ENCODE results near the gene CES4A. TPM values are rescaled to one million over a fixed set of nuclear protein-coding genes. Genes with fewer than 3 reads are reported as not detected.

CES4A gene
- total and polyA plus RNA-seq, 2 of the 13 experiments (the other 11 are each of a cell fraction or from before 2014, with no cell fraction given) = 0.09 to 0.17 TPM

DNA sequence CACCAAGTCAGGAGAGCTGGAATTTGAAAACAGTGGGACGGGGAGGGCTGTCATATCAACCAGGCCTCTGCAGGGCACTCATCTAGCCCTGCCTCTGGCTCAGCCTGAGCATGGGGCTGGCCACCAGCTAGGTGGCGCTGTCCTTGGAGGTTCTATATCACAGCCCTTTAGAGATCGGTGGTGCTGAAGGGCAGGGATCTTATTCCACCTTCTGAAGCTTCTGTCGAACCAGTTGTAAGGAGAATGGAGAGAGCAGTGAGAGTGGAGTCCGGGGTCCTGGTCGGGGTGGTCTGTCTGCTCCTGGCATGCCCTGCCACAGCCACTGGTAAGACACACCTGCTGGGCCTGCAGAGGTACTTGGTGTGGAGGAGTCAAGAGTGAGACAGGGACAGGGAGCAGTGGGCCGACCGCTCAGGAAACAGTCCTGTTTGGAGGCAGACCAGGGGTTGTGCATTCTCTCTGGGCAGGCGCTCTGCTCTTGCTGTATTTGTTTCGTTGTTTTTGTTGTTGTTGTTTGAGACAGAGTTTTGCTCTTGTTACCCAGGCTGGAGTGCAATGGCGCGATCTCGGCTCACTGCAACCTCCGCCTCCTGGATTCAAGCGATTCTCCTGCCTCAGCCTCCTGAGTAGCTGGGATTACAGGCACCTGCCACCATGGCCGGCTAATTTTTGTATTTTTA, 27.2 kb upstream of the CES4A start, which contains the start of gene CES3 (continued):
- TF ChIP-seq, protein P1, sequence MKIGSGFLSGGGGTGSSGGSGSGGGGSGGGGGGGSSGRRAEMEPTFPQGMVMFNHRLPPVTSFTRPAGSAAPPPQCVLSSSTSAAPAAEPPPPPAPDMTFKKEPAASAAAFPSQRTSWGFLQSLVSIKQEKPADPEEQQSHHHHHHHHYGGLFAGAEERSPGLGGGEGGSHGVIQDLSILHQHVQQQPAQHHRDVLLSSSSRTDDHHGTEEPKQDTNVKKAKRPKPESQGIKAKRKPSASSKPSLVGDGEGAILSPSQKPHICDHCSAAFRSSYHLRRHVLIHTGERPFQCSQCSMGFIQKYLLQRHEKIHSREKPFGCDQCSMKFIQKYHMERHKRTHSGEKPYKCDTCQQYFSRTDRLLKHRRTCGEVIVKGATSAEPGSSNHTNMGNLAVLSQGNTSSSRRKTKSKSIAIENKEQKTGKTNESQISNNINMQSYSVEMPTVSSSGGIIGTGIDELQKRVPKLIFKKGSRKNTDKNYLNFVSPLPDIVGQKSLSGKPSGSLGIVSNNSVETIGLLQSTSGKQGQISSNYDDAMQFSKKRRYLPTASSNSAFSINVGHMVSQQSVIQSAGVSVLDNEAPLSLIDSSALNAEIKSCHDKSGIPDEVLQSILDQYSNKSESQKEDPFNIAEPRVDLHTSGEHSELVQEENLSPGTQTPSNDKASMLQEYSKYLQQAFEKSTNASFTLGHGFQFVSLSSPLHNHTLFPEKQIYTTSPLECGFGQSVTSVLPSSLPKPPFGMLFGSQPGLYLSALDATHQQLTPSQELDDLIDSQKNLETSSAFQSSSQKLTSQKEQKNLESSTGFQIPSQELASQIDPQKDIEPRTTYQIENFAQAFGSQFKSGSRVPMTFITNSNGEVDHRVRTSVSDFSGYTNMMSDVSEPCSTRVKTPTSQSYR (CRISPR knock-in tag; IDR thresholded peaks at IDR 0.05; ENCODE audit: borderline replicate concordance) = no peak
- TF ChIP-seq RNF2 (conservative IDR thresholded peaks at IDR 0.05; ENCODE audit: low read depth) (no peak), ATAD3A (CRISPR knock-in tag; IDR thresholded peaks at IDR 0.05) (no peak), ZNF567 (CRISPR knock-in tag; IDR thresholded peaks at IDR 0.05; ENCODE audit: borderline replicate concordance) (peak; percentile 72; the same call in 1 of the 2 replicates), PITX1 (CRISPR knock-in tag; IDR thresholded peaks at IDR 0.05) (no peak; the same call in 1 of the 2 replicates), CCAR2 (optimal IDR thresholded peaks at IDR 0.05; ENCODE audit: low read depth, low read length) (no peak), ZNF629 (CRISPR knock-in tag; conservative IDR thresholded peaks at IDR 0.05) (peak; percentile 20; the same call in 1 of the 2 replicates), PHF20 (CRISPR knock-in tag; IDR thresholded peaks at IDR 0.05) (no peak), ZFP41 (CRISPR knock-in tag; IDR thresholded peaks at IDR 0.05; ENCODE audit: borderline replicate concordance) (no peak), SIN3B (IDR thresholded peaks at IDR 0.05; ENCODE audit: low read length) (no peak), ZNF790 (CRISPR knock-in tag; IDR thresholded peaks at IDR 0.05; ENCODE audit: borderline replicate concordance) (no peak), PRMT3 (CRISPR knock-in tag; IDR thresholded peaks at IDR 0.05; ENCODE audit: borderline replicate concordance, low read depth) (no peak), SPEN (CRISPR knock-in tag; IDR thresholded peaks at IDR 0.05; ENCODE audit: low read depth) (peak; percentile 79), ZKSCAN5 (CRISPR knock-in tag; IDR thresholded peaks at IDR 0.05) (no peak), KAT2B (IDR thresholded peaks at IDR 0.05; ENCODE audit: borderline replicate concordance, low read depth, low read length) (no peak), ZNF282 (IDR thresholded peaks at IDR 0.05; ENCODE audit: partially characterized antibody) (no peak), ZBTB7A (CRISPR knock-in tag; IDR thresholded peaks at IDR 0.05) (no peak), ZBTB8A (CRISPR knock-in tag; IDR thresholded peaks at IDR 0.05; ENCODE audit: borderline replicate concordance, low read depth) (no peak)
- TF ChIP-seq, protein P2, sequence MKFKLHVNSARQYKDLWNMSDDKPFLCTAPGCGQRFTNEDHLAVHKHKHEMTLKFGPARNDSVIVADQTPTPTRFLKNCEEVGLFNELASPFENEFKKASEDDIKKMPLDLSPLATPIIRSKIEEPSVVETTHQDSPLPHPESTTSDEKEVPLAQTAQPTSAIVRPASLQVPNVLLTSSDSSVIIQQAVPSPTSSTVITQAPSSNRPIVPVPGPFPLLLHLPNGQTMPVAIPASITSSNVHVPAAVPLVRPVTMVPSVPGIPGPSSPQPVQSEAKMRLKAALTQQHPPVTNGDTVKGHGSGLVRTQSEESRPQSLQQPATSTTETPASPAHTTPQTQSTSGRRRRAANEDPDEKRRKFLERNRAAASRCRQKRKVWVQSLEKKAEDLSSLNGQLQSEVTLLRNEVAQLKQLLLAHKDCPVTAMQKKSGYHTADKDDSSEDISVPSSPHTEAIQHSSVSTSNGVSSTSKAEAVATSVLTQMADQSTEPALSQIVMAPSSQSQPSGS (CRISPR knock-in tag; IDR thresholded peaks at IDR 0.05) = no peak
- TF ChIP-seq, protein P3, sequence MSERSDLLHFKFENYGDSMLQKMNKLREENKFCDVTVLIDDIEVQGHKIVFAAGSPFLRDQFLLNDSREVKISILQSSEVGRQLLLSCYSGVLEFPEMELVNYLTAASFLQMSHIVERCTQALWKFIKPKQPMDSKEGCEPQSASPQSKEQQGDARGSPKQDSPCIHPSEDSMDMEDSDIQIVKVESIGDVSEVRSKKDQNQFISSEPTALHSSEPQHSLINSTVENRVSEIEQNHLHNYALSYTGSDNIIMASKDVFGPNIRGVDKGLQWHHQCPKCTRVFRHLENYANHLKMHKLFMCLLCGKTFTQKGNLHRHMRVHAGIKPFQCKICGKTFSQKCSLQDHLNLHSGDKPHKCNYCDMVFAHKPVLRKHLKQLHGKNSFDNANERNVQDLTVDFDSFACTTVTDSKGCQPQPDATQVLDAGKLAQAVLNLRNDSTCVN (CRISPR knock-in tag; IDR thresholded peaks at IDR 0.05; ENCODE audit: borderline replicate concordance) = peak; percentile 78
- TF ChIP-seq, protein P4, sequence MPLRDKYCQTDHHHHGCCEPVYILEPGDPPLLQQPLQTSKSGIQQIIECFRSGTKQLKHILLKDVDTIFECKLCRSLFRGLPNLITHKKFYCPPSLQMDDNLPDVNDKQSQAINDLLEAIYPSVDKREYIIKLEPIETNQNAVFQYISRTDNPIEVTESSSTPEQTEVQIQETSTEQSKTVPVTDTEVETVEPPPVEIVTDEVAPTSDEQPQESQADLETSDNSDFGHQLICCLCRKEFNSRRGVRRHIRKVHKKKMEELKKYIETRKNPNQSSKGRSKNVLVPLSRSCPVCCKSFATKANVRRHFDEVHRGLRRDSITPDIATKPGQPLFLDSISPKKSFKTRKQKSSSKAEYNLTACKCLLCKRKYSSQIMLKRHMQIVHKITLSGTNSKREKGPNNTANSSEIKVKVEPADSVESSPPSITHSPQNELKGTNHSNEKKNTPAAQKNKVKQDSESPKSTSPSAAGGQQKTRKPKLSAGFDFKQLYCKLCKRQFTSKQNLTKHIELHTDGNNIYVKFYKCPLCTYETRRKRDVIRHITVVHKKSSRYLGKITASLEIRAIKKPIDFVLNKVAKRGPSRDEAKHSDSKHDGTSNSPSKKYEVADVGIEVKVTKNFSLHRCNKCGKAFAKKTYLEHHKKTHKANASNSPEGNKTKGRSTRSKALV (CRISPR knock-in tag; IDR thresholded peaks at IDR 0.05) = no peak
- TF ChIP-seq, protein P5, sequence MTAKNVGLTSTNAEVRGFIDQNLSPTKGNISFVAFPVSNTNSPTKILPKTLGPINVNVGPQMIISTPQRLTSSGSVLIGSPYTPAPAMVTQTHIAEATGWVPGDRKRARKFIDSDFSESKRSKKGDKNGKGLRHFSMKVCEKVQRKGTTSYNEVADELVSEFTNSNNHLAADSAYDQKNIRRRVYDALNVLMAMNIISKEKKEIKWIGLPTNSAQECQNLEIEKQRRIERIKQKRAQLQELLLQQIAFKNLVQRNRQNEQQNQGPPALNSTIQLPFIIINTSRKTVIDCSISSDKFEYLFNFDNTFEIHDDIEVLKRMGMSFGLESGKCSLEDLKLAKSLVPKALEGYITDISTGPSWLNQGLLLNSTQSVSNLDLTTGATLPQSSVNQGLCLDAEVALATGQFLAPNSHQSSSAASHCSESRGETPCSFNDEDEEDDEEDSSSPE (CRISPR knock-in tag; IDR thresholded peaks at IDR 0.05) = no peak
